ENCODE results near the gene SLC6A18.

Gene SLC6A18

DNA sequence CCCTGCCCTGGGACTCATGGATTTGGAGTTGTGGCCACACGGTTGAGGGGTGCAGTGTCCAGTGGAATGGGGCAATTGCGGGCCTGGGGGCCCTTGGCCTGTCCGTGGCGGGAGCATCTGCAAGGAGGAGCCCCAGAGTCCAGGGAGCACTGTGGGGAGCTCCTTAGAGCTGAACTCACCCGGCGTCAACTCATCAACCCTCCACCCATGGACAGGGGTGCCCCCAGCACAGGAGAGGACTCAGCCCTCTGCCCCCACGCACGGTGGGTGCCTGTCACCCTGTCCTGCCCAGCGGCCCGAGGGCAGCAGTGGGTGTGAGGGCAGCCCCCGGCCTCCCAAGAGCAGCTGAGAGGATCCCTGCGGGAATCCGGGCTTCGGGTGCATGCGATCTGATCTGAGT is 550 bp upstream of the SLC6A18 start:
- Histone ChIP-seq H3K27me3 (ENCODE audit: low read depth, low read length) (no peaks in the 10 kb centered on the region), H3K4me1 (ENCODE audit: low read length) (no peaks in the 10 kb centered on the region), H3K9me3 (ENCODE audit: insufficient read depth, low read length) (no peaks in the 10 kb centered on the region), H3K9ac (ENCODE audit: low read length) (no peak overlapping the region), H3K27ac (ENCODE audit: low read length) (no peak overlapping the region), H3K36me3 (replicated peaks; ENCODE audit: low read depth, low read length) (no peaks in the 10 kb centered on the region), H3K4me2 (ENCODE audit: low read length) (no peak overlapping the region), H3K79me2 (ENCODE audit: low read length) (no peaks in the 10 kb centered on the region), H3K4me3 (ENCODE audit: low read length) (no peak overlapping the region), H4K20me1 (ENCODE audit: insufficient read depth, low read length) (no peaks in the 10 kb centered on the region), H2AFZ (ENCODE audit: low read depth, low read length) (no peak overlapping the region)
- TF ChIP-seq EZH2phosphoT487 (IDR thresholded peaks at IDR 0.05; ENCODE audit: low read depth): no peak
- TF ChIP-seq, protein P1, sequence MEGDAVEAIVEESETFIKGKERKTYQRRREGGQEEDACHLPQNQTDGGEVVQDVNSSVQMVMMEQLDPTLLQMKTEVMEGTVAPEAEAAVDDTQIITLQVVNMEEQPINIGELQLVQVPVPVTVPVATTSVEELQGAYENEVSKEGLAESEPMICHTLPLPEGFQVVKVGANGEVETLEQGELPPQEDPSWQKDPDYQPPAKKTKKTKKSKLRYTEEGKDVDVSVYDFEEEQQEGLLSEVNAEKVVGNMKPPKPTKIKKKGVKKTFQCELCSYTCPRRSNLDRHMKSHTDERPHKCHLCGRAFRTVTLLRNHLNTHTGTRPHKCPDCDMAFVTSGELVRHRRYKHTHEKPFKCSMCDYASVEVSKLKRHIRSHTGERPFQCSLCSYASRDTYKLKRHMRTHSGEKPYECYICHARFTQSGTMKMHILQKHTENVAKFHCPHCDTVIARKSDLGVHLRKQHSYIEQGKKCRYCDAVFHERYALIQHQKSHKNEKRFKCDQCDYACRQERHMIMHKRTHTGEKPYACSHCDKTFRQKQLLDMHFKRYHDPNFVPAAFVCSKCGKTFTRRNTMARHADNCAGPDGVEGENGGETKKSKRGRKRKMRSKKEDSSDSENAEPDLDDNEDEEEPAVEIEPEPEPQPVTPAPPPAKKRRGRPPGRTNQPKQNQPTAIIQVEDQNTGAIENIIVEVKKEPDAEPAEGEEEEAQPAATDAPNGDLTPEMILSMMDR (IDR thresholded peaks at IDR 0.05; ENCODE audit: low read depth, low read length): no peak

- no peak overlapping the region for H3K9ac ChIP-seq (ENCODE audit: low read length)
- no peak overlapping the region for H2AFZ ChIP-seq (ENCODE audit: low read depth, low read length)
- no peaks in the 10 kb centered on the region for H3K4me1 ChIP-seq (ENCODE audit: low read length)
- TF ChIP-seq, protein P1 (IDR thresholded peaks at IDR 0.05; ENCODE audit: low read depth, low read length): no peak
- no peak for TF ChIP-seq EZH2phosphoT487 (IDR thresholded peaks at IDR 0.05; ENCODE audit: low read depth)
- H3K79me2 ChIP-seq (ENCODE audit: low read length): no peaks in the 10 kb centered on the region
- no peak overlapping the region for H3K27ac ChIP-seq (ENCODE audit: low read length)
- no peaks in the 10 kb centered on the region for H3K9me3 ChIP-seq (ENCODE audit: insufficient read depth, low read length)
- no peaks in the 10 kb centered on the region for H3K27me3 ChIP-seq (ENCODE audit: low read depth, low read length)
- no peaks in the 10 kb centered on the region for H3K36me3 ChIP-seq (replicated peaks; ENCODE audit: low read depth, low read length)
- no peak overlapping the region for H3K4me2 ChIP-seq (ENCODE audit: low read length)
- H4K20me1 ChIP-seq (ENCODE audit: insufficient read depth, low read length): no peaks in the 10 kb centered on the region
- H3K4me3 ChIP-seq (ENCODE audit: low read length): no peak overlapping the region
Observed at GRCh38 chr5:1226231-1226630, 1.1 kb downstream of the SLC6A18 start.

DNA sequence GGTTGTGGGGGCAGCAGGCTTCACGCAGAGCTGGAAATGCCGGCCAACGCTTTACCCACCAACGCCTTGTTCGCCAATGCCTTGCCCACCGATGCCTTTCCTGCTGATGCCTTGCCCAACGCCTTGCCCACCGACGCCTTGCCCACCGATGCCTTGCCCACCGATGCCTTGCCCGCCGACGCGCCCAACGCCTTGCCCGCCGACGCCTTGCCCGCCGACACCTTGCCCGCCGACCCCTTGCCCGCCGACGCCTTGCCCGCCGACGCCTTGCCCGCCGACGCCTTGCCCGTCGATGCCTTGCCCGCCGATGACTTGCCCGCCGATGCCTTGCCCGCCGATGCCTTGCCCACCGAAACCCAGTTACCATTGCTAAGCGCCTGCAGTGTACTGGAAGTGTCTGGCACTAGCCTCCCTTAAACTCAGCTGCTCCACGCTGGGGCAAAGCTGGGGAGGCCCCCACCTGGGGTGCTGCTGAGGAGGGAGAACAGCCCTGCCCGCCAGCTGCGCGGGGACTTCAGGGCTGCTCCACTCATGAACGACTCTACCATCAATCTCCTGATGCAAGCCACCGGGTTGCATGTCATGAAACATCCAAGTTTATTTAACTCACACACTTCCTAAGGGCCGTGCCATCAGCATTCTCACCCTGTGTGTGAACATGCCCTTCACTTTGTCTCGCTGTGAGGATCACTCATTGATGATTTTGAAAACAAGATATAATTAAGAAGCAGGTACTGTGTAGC is 1.8 kb downstream of the SLC6A18 start:
- Histone ChIP-seq H3K9me3 (ENCODE audit: insufficient read depth, low read length) (no peaks in the 10 kb centered on the region), H3K4me1 (ENCODE audit: low read length) (no peaks in the 10 kb centered on the region), H3K79me2 (ENCODE audit: low read length) (no peaks in the 10 kb centered on the region), H3K4me3 (ENCODE audit: low read length) (no peak overlapping the region), H4K20me1 (ENCODE audit: insufficient read depth, low read length) (no peaks in the 10 kb centered on the region), H3K27ac (ENCODE audit: low read length) (no peak overlapping the region), H3K36me3 (replicated peaks; ENCODE audit: low read depth, low read length) (no peaks in the 10 kb centered on the region), H2AFZ (ENCODE audit: low read depth, low read length) (no peak overlapping the region), H3K27me3 (ENCODE audit: low read depth, low read length) (no peaks in the 10 kb centered on the region), H3K9ac (ENCODE audit: low read length) (no peak overlapping the region), H3K4me2 (ENCODE audit: low read length) (no peak overlapping the region)
- TF ChIP-seq, protein P1 (IDR thresholded peaks at IDR 0.05; ENCODE audit: low read depth, low read length): no peak
- no peak for TF ChIP-seq EZH2phosphoT487 (IDR thresholded peaks at IDR 0.05; ENCODE audit: low read depth)

DNA sequence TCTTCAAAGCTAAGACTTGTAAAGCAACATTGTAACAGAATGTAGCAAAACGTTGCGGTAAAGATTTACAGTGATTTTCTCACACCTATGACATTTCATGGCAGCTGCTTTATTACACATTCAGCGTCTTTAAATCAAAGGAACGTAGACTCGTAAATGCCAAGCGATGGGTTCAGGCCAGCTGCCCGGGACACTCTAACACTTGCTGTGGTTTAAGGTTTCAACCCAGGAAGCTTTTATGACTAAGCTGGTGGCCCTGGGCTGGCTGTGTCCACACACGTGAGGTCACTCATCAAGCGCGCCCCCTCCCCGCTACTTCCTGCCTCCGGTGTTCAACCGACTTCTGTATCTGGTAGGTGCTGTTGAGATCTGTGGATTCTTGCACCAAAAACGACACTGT is 2.5 kb downstream of the SLC6A18 start:
- no peaks in the 10 kb centered on the region for H3K4me1 ChIP-seq (ENCODE audit: low read length)
- H3K27ac ChIP-seq (ENCODE audit: low read length): no peak overlapping the region
- no peaks in the 10 kb centered on the region for H3K36me3 ChIP-seq (replicated peaks; ENCODE audit: low read depth, low read length)
- no peaks in the 10 kb centered on the region for H3K27me3 ChIP-seq (ENCODE audit: low read depth, low read length)
- H3K4me3 ChIP-seq (ENCODE audit: low read length): no peak overlapping the region
- no peak overlapping the region for H3K9ac ChIP-seq (ENCODE audit: low read length)
- H3K79me2 ChIP-seq (ENCODE audit: low read length): no peaks in the 10 kb centered on the region
- TF ChIP-seq EZH2phosphoT487 (IDR thresholded peaks at IDR 0.05; ENCODE audit: low read depth): no peak
- TF ChIP-seq, protein P1 (IDR thresholded peaks at IDR 0.05; ENCODE audit: low read depth, low read length): no peak
- no peak overlapping the region for H3K4me2 ChIP-seq (ENCODE audit: low read length)
- H4K20me1 ChIP-seq (ENCODE audit: insufficient read depth, low read length): no peaks in the 10 kb centered on the region
- no peak overlapping the region for H2AFZ ChIP-seq (ENCODE audit: low read depth, low read length)
- H3K9me3 ChIP-seq (ENCODE audit: insufficient read depth, low read length): no peaks in the 10 kb centered on the region

Data from OCI-LY3 (cell line).